DMS114 treated with DMSO at 0.1 percent for 48 hours (cell line): Measurements from ENCODE around the gene MFNG.

ENCODE experiments used
- DNase-seq: peaks from one replicate; lab custom pipeline; 2025; ENCODE audit not compliant: unreplicated experiment; lab: John Stamatoyannopoulos, UW

MFNG gene

GRCh38 chr22:37514526-37515051 is 28.4 kb upstream of the MFNG start:
- no peak for DNase-seq

- no peak for DNase-seq
Observed at GRCh38 chr22:37511395-37512104, 25.4 kb upstream of the MFNG start.

GRCh38 chr22:37510091-37510490 is 23.9 kb upstream of the MFNG start:
- DNase-seq: no peak

GRCh38 chr22:37509059-37509860 is 23.1 kb upstream of the MFNG start:
- DNase-seq: no peak

GRCh38 chr22:37508431-37508992 is 22.3 kb upstream of the MFNG start:
- DNase-seq: no peak

- DNase-seq: no peak
Observed at GRCh38 chr22:37507731-37508130, 21.5 kb upstream of the MFNG start.

- DNase-seq: no peak
Observed at GRCh38 chr22:37505989-37506388, 19.8 kb upstream of the MFNG start.

- DNase-seq: no peak
Observed at GRCh38 chr22:37505565-37505964, 19.4 kb upstream of the MFNG start.

- DNase-seq: no peak
Observed at GRCh38 chr22:37504964-37505363, 18.8 kb upstream of the MFNG start.

- DNase-seq: no peak
Observed at GRCh38 chr22:37503850-37504249, 17.7 kb upstream of the MFNG start.

- DNase-seq: no peak
Observed at GRCh38 chr22:37503183-37503683, 17.0 kb upstream of the MFNG start.

GRCh38 chr22:37502342-37503182 is 16.4 kb upstream of the MFNG start:
- no peak for DNase-seq

- no peak for DNase-seq
Observed at GRCh38 chr22:37501610-37502341, 15.6 kb upstream of the MFNG start.

- DNase-seq: no peak
Observed at GRCh38 chr22:37500745-37501609, 14.8 kb upstream of the MFNG start.

GRCh38 chr22:37499789-37500540 is 13.8 kb upstream of the MFNG start:
- DNase-seq: no peak

- DNase-seq: no peak
Observed at GRCh38 chr22:37499027-37499707, 13.0 kb upstream of the MFNG start.

- DNase-seq: no peak
Observed at GRCh38 chr22:37498289-37498909, 12.2 kb upstream of the MFNG start.
